Stimulated activated CD4-positive, alpha-beta T cell treated with anti-CD3 and anti-CD28 coated beads, Interleukin-2, amount 100 ng/mL, for 48 hours (primary cell): ENCODE data around the gene KLHL26.

Experiments used
- DNase-seq, 2 donors: peaks; one replicate each; pipeline ENCODE4 v3.0.0-alpha.2; 2020

Gene KLHL26

DNA sequence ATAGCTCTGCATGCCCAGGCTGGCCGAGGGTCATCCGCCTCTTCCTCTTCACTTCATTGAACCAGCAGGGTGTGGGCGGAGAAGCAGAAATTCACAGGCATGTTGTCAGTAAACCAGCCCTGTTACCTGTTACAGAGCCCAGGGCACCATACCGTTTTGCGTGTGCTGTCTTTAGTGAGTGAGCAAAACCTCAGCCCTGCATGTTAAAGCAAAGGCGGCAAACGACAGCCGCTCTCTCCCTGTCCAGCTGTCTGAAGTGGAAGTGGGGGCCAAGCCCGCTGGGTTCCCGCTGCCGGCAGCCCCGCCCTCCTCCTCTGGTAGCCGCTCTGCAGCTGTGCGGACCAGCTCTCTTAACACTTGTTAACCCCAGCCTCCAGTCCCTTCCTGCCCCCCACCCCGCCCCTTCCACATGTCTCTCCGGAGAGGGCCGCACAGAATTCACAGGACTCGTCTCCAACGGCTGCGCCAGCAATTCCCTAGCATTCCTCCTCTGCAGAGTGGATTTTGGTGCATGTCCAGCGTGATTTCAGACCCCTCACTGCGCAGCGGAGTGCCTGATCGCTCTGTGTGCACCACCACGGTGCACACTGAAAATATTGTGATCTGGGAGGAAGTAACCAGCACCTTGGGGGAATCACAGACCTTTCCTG is 12.7 kb downstream of the KLHL26 start:
- no peak for DNase-seq

DNA sequence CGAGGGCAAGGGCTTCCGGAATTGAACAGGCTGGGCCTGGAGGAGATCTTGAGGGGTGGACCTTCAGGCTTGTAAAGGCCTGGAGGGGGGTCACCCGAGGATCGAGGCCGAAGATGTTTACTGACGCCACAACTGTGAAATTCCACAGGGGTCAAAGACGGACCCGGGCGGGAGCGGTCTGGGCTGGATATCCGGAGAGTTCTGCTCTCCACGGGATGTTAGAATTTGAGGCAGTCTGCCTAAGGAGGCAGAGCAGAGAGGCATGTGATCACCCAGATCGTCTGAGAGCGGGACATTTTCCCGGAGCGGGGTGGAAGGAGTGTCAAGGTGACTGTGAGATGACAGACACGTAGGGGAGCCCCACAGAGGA is 13.2 kb downstream of the KLHL26 start:
- no peak for DNase-seq

DNA sequence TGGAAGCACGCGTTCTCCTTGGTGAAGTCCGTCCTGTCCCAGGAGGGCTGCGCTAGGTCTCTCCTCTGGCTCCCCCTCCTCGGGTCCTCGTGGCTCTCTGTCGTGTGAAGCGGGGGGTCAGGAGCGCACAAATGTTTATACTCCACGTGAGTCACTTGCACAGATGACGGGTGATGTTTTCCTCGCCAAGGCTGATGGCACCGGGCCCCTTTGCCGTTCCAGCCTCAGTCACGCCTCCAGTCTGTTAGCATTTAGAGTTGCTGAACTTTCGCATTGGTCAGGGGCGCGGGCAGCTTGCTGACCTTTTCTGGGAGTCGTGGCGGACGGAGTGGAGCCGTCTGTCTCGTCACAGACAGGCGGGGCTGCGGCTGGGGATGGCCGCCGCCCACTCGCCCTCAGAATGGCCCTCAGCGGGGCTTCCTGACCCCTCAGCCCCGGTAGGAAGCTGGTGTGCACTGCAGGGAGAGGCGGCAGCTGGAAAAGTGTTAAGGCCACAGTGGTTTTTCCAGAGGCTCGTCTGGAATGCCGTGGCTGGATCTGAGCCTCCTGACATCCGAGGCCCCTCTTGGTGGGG is 13.7 kb downstream of the KLHL26 start:
- no peak for DNase-seq

DNA sequence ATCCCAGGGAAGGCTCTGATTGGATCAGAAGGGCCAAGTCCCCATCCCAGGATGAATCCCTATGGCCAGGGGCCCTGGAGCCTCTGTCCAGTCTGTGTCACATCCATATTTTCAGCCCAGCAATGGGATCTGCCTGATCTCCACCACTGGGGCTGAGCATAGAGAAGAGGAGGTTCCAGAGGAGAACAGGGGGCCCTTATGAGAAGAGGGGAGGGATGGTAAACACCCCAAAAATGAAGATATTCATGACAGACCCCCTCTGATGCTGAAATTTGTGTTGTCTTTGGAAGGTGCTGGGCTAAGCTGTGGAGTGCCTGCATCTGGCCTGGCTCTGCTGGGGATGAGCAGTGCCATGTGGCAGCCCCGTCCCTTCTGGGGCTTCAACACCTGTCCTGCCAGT is 14.5 kb downstream of the KLHL26 start:
- no peak for DNase-seq

DNA sequence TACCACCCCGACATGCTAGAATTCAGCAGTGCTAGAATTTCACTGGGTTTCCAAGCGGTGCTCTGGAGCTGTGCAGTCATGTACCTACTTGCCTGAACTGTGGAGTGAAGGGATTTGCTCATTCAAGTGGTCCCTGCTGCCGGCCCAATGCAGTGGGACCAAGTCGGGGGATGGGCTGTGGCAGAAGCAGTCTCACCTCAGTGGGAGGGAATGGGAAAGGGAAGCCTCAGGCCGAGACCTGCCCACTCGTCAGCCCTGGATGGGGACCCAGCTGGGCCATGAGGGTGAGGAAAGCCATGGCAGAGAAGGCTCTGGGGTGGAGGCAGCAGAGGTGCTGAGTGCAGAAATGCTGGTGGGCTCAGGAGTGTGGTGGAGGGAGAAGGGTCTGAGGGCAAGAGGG is 14.9 kb downstream of the KLHL26 start:
- DNase-seq: no peak

DNA sequence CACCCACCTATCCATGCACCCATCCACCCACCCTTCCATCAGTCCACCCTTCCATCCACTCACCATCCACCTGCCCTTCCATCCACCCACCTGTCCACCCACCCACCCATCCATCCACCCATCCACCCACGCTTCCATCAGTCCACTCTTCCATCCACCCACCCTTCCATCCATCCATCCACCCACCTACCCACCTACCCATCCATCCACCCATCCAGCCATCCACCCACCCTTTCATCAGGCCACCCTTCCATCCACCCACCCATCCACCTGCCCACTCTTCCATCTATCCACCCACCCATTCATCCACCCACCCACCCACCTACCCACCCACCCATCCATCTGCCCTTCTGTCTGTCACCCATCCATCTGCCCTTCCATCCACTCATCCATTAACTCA is 17.0 kb downstream of the KLHL26 start:
- DNase-seq: no peak

DNA sequence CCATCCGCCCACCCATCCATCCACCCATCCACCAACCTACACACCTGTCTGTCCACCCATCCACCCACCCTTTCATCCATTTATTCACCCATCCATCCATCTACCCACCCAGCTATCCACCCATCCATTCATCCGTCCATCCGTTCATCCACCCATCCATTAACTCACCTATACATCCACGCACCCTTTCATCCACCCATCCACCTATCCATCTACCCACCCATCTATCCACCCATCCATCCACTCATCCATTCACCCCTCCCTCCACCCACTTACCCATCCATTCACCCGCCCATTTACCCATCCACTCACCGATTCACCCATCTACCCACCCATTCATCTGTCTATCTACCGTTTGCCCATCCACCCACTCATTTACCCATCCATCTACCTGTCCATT is 17.6 kb downstream of the KLHL26 start:
- DNase-seq: no peak

DNA sequence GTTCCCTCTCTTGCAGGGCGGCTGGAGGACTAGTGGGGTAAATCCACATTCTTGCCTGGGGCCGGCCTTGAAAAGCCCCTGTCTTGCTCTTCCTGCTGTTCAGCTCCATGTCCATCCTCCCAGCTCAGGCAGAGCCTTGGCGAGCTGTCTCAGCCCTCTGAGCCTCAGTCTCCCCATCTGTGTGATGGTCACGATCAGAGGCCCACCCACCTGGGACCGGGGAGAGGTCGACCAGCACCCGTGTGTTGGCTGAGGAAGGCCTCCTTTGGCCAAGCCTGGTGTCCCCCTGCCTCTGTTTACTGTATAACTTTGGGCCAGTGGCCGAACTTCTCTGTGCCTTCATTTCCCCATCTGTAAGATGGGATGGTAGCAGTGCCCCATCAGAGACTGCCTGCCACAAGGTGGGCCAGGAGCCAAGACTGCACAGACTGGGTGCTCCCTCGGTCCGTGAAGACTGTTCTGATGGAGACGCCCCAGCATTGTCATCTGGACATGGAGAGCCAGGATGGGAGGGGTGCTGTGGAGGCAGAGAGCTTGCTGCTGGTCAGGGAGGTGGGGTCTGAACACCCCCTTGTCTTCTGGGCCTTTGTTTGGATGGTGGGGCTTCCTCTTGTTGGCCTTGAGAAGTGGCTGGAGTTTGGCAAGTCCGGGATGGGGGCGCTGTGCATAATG is 18.5 kb downstream of the KLHL26 start:
- no peak for DNase-seq

DNA sequence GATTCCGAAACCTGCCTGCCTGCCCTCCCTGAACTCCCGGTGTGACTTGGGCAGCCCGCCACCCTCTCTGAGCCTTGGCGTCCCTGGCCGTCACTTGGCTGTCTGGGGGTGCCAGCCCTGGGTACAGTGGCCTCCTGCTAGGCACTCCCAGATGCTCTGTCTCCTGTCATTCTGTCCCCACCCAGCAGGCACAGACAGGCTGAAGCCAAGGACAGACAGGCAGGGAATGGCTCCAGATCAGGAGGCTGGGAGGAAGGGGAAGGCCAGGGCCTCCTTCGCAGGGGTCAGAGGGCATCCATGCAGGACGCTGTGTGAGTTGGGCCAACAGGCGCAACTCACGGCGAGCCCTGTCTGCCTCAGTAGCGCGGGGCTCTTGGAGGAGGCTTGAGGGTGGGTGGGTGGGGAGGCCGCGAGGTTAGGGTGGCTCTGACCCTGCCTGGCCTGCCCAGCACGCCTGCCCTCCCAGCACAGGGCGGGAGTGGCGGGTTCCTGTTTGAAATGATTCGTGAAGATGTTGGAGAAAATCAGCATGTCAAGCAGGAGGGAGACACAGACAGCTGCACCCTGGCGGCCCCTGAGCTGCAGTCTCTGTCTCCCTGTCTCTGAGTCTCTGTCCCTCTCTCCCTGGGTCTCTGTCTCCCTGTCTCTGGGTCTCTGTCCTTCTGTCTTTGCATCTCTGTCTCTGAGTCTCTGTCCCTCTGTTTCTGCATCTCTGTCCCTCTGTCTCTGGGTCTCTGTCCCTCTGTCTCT is 19.7 kb downstream of the KLHL26 start:
- DNase-seq: no peak

DNA sequence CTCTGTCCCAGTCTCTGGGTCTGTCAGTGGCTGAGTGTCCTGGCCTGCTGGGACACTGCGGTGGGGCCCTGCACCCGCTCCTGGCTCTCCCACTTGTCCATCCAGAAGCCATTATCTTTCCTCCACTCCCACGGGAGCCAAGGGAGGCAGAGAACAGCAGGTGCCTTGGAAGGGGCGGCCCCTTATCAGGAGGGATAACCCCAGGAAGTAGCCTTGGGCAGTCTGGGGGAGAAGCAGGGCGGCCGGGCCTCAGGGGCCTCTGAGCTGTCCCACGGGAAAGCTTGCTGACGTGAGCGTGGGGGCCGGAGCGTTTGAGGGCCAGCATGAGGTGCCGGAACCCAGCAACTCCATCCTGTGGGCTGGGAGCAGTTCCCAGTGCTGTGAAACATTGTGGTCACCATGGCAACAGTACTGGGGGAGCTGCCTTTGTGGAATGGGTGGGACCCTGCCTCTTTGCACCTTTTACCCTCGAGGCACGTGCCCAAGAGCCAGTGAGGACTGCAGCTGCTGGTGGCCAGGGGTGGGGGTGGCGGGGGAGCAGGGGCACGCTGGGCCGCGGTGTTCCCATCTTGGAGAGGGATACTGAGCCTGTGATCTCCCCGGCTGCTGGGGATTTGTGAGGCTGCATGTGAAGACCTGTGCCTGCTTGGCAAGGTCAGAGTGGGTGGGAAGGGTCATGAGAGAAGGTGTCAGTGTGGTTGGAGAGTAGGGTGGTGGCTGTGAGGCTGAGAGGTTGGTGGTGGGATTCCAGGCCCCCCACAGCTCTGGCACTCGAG is 20.9 kb downstream of the KLHL26 start:
- no peak for DNase-seq

DNA sequence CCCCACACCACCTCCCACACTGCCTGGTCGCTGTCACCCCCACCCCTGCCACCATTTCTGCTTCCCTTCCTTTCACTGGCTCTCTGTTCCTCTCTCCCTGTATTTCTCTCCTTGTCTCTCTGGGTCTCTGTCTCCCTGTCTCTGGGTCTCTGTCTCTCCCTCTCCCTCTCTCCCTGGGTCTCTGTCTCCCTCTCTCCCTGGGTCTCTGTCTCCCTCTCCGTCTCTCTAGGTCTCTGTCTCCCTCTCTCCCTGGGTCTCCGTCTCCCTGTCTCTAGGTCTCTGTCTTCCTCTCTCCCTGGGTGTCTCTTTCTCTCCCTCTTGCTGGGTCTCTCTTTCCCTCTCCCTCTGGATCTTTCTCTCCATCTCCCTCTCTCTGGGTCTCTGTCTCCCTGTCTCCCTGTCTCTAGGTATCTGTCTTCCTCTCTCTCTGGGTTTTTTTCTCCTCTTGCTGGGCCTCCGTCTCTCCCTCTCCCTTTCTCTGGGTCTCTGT is 21.6 kb downstream of the KLHL26 start:
- DNase-seq: no peak

DNA sequence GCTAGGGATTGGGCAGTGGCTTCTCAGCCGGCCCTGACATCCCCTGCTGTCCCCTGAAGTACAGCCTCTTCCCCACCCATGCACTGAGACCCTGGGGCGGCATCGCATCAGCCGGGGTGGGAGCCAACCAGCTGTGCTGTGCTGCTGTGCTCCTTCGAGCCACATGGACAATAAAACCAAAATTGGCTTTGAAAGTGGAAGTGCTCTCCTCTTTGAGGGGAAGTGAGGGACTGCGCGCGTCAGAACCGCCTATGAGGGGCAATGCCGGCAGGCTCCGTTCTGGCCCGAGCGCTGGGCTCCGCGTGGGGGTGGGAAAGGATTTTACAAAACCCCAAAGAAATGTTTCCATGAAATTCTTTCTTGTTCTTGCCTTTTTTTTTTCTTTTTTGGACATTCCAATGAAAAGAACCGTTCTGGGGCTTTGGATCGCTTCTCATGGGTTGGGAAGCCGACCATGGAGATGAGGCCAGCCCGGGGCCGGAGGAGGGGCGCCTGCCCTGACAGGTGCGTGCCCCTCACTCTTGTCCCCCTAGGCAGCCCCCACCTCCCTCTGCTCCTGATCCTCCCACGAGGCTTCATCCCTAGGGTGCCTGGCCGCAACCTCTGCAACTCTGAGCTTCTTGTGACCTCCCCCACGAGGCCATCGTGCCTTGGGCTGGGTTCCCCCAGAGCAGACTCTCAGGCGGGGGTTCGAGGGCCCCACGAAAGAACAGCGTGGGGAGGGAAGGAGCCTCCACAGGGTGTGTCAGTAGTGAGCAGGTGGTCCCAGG is 22.6 kb downstream of the KLHL26 start:
- DNase-seq: no peak

DNA sequence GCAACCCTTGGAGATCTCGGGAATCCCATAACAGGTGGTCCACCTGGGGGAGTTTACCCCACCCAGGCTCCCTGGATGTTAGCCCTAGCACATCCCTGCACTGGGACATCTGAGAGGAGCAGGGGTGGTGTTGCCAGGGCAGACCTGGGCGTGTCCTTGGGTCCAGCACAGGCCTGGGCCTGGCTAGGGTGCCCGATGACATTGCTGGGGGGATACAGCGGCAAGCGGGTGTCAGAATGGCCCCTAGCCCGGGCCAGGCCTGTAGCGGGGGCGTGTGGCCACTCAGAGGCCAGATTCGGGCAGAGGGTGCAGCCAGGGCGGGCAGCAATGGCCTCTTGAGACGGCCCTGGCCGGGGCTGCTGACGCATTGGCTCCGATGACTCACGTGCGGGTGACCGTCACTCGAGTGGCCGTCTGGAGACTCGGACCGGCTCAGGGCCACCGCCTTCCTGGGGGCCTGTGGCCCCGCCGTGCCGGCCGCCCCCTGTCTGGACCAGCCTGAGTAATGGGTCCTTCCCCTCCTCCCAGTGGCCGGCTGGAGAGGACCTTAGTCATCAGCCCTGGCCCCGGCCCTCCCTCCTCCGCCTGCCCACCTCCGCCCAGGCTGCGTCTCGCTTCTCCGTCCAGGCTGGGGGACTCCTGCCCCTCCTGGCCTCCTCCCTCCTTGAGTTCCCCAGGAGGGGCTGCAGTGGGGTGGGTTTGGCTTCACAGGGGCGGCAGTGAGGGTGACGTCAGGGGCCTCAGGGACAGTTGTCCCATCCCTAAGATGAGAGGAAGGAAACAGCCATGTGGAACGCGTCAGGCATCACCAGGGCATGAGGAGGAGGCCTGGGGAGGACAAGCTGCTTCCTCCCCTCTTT is 23.5 kb downstream of the KLHL26 start:
- DNase-seq: no peak

DNA sequence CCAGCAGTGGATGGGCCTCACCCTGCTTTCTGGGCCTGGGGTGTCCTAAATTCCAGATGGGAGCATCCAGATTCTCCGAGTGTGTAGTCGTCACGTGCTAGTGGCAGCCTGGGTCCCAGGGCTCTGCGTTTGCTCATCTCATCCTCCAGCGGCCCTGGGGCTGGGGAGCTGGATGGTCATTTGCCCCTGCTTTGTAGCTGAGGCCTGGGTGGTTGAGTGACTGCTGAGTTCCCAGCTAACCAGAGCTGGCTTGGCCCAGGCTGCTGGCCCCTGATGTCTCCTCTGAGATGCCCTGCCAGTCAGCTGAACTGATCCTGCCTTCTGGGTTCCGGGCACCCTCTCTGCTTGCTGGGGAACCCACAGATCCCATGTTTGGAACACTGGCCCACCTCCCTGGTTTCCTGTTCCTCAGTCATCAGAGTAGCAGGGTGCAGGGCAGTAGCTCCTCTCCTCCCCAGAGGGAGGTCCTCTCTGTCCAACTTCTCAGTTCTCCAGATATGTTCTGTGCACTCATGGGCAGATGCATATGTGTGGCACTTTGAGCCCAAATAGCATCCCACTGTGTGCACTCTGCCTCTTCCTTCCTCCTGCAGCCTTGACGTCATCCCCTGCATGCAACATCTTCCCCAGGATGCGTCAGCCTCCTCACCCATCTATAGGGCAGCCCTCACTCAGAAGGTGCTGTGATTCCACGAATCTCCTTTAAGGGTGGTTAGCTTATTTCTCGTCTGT is 24.3 kb downstream of the KLHL26 start:
- no peak for DNase-seq

DNA sequence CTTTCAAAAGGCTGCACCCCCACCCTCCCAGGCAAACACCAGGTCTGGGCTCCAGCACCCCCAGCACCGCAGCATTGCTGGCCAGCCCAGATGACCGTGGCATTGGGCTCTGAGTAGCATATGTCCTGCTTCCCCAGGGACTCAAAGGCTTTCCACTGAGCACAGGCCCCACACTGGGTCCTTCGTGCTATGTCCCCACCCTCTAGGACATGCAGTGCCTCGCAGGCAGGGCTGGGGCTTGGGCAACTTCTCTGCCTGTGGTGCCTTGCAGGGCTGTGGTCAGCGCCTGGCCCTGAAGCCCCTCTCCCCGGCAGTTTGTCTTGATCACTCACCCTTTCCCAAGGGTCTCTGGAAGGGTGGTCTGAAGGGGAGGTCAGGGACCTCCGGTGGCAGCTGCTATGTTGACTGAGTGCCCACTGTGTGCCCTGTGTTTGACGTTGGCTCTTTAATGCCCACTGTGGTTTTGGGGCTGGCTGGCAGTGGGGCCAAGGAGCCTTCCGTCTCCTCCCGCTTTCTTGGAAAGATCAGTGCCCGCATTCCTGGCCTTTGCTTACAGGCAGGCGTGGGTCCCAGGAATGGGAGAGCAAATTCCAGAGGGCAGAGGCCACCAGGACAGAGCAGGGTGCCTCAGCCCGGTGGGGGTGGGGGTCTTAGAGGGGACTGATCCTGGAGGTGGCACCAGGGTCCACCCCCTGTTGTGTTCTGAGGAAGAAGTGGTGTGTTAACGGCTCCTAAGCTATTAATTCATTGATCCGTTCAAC is 26.3 kb downstream of the KLHL26 start:
- no peak for DNase-seq

DNA sequence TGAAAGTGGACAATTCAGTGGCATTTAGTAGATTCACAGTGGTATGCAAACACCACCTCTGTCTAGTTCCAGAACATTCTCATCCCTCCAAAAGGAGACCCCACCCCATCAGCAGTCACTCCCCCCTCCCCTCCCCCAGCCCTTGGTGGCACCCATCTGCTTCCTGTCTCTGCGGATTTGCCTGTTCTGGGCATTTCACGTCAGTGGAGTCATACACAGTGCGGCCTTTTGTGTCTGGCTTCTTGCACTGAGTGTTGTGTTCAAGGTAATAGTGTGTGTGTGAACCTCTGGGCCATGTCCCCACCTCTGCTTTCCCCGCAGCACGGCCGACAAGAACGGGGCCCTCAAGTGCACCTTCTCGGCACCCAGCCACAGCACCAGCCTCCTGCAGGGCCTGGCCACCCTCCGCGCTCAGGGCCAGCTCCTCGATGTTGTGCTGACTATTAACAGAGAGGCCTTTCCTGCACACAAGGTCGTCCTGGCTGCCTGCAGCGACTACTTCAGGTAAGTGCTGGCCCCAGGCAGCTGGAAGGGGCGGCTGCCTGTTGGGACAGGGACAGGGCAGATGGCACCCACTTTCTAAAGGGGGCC is 27.2 kb downstream of the KLHL26 start:
- DNase-seq: no peak

DNA sequence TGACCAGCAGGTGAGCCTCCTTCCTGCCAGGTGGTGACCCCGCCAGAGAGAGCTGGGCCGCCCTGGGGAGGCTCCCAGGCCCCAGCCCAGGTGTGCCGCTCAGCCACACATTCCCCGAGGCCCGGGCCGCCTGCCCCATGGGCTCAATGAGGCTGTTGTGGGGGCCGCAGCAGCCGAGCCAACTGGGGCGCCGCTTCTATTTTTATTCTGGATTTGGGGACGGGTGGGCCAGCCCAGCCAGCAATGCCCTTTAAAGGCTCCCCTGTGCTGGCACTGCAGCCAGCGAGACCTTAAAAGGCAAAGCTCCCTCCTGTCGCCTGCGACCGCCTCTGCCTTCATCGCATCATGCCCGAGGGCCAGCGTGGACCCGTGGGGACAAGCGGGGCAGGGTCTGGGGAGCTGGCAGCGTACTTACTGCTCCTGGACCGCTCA is 29.0 kb downstream of the KLHL26 start:
- no peak for DNase-seq

DNA sequence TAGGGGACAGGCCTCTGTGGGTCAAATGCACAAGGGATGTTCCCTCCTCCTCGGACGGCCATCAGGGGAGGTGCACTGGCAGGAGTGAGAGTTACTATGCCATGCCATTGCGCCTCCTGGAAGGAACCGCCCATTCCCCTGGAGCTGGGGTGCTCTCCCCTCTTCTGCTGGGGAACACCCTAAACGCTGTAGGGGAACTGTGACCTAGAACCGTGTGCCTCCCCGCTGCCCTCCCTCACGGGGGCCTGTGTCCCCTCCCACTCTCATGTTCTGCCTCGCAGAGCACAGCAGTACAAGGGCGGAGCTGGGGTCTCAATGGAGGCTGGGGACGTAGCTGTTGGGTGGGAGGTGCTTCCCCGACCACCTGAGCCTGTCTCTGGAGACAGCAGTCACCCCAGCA is 29.5 kb downstream of the KLHL26 start:
- no peak for DNase-seq

DNA sequence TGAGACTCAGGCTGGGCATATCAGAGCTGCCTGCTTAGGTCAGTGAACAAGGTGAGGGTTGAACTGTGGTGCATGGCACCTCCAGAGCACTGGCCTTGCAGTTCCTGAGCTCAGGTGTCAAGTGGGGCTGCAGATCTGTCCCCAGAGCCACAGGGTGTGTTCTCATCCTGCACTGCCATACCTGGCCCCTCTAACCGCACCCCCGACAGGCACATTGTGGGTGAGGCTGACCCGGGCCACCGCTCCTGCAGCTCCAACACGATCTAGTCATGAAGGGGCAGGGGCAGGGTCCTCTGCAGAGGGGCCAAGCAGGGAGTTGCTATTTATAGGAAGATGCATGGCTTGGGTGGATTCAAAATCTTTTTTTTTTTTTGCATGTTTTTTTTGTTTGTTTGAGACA is 30.0 kb downstream of the KLHL26 start:
- DNase-seq: no peak
